Thoracic aorta (tissue), 2 donors: ENCODE results near the gene POU3F1. TPM values are rescaled to one million over a fixed set of nuclear protein-coding genes. Genes with fewer than 3 reads are reported as not detected.

Experiments used
- ATAC-seq: fragments of 150-250 bp; one replicate; pipeline ENCODE4 v1.8.0; 2017; ENCODE audit warnings: low read depth; ENCODE audit not compliant: insufficient number of reproducible peaks, low FRiP score
- DNase-seq: peaks from one replicate; pipeline ENCODE4 v3.0.0-alpha.2; 2020; ENCODE audit warnings: low spot score
- H3K27ac ChIP-seq, 2 donors: fragments of 200-600 bp; sonication (generic); 1 replicate in 1 of 2; 2 replicates in 1 of 2; pipeline ENCODE4 v1.5.1; 2016; ENCODE audit warnings: mild to moderate bottlenecking in 2 of 2, moderate library complexity in 2 of 2
- H3K27me3 ChIP-seq: fragments of 200-600 bp; sonication (generic); replicated peaks from 2 replicates; pipeline ENCODE4 v1.6.0; 2016; ENCODE audit warnings: mild to moderate bottlenecking; ENCODE audit not compliant: insufficient read depth
- H3K36me3 ChIP-seq: fragments of 200-600 bp; sonication (generic); one replicate; pipeline ENCODE4 v1.5.1; 2016
- H3K4me1 ChIP-seq, 2 donors: fragments of 200-600 bp; sonication (generic); 1 replicate in 1 of 2; 2 replicates in 1 of 2; pipeline versions ENCODE4 v1.5.1 to v1.6.0; 2016; ENCODE audit warnings: low read depth in 2 of 2, mild to moderate bottlenecking in 1 of 2; ENCODE audit not compliant: control insufficient read depth in 1 of 2
- H3K4me3 ChIP-seq: fragments of 200-600 bp; sonication (generic); 2 replicates; pipeline ENCODE4 v1.5.1; 2016; ENCODE audit warnings: mild to moderate bottlenecking
- H3K9me3 ChIP-seq: fragments of 200-600 bp; sonication (generic); 2 replicates; pipeline ENCODE4 v1.5.1; 2016
- CTCF ChIP-seq: fragments of 200-600 bp; sonication (generic); IDR thresholded peaks from one replicate; pipeline ENCODE4 v1.5.1; 2019; ENCODE audit warnings: antibody characterized with exemption
- total RNA-seq, 2 donors: library from RNA; depleted of rRNA; stranded (reverse); fragments of >200 nt; gene quantifications; one replicate each; pipeline versions ENCODE4 v1.1.0 to v1.2.3, GENCODE V29; 2016

The POU3F1 gene
- total RNA-seq, 2 donors from 2014 or later, result not detected

GRCh38 chr1:38053416-38054091 lies 7.0 kb upstream of the POU3F1 start:
- H3K4me1 ChIP-seq, result no peaks in the 10 kb centered on the region
- peaks cover 4% of the 10 kb centered on the region for H3K27me3 ChIP-seq
- H3K27ac ChIP-seq, result no peak overlapping the region
- DNase-seq (no peak), ATAC-seq (no peak)
- TF ChIP-seq CTCF, result no peak
- H3K4me3 ChIP-seq, result no peak overlapping the region
- H3K36me3 ChIP-seq, result no peaks in the 10 kb centered on the region
- H3K9me3 ChIP-seq, result no peaks in the 10 kb centered on the region

GRCh38 chr1:38052750-38053415 lies 6.3 kb upstream of the POU3F1 start:
- H3K4me3 ChIP-seq, result no peak overlapping the region
- peaks cover 0 to 3% of the 10 kb centered on the region in 2 donors for H3K4me1 ChIP-seq
- H3K36me3 ChIP-seq, result no peaks in the 10 kb centered on the region
- no peak for TF ChIP-seq CTCF
- H3K27me3 ChIP-seq, result peaks cover 4% of the 10 kb centered on the region
- no peak for DNase-seq
- H3K9me3 ChIP-seq, result no peaks in the 10 kb centered on the region
- no peak for ATAC-seq
- no peak overlapping the region for H3K27ac ChIP-seq

- Histone ChIP-seq H3K36me3 (no peaks in the 10 kb centered on the region), H3K9me3 (no peaks in the 10 kb centered on the region), H3K4me3 (no peak overlapping the region), H3K27me3 (peaks cover 4% of the 10 kb centered on the region), H3K4me1 (peaks cover 0 to 9% of the 10 kb centered on the region in 2 donors), H3K27ac (no peak overlapping the region)
- no peak for TF ChIP-seq CTCF
- DNase-seq (no peak), ATAC-seq (no peak)
Measured at GRCh38 chr1:38051079-38051543, 4.5 kb upstream of the POU3F1 start.

- ATAC-seq, result no peak
- peaks cover 6% of the 10 kb centered on the region for H3K27me3 ChIP-seq
- no peak for DNase-seq
- H3K27ac ChIP-seq, result no peak overlapping the region
- H3K4me3 ChIP-seq, result no peak overlapping the region
- H3K4me1 ChIP-seq, result peaks cover 0 to 13% of the 10 kb centered on the region in 2 donors
- no peaks in the 10 kb centered on the region for H3K36me3 ChIP-seq
- TF ChIP-seq CTCF, result no peak
- no peaks in the 10 kb centered on the region for H3K9me3 ChIP-seq
Measured at GRCh38 chr1:38050397-38051078, 3.9 kb upstream of the POU3F1 start.

- DNase-seq (no peak), ATAC-seq (no peak)
- no peak for TF ChIP-seq CTCF
- Histone ChIP-seq H3K9me3 (no peaks in the 10 kb centered on the region), H3K27ac (peak overlapping the region; percentile 28 to 49), H3K4me1 (peaks cover 9 to 26% of the 10 kb centered on the region in 2 donors), H3K36me3 (no peaks in the 10 kb centered on the region), H3K27me3 (peaks cover 22% of the 10 kb centered on the region), H3K4me3 (peak overlapping the region; percentile 88)
Measured at GRCh38 chr1:38047603-38048141, 1.1 kb upstream of the POU3F1 start.
